ENCODE measurements around the gene THOC6.

Gene THOC6

GRCh38 chr16:2979669-2980226 is 44.1 kb upstream of the THOC6 start (continued):
- TF ChIP-seq ZNF777 (tag by site-specific recombination; IDR thresholded peaks at IDR 0.05; ENCODE audit: borderline replicate concordance) (peak; percentile 36; the same call in 1 of the 2 replicates), MZF1 (tag by site-specific recombination; IDR thresholded peaks at IDR 0.05; ENCODE audit: borderline replicate concordance) (no peak), BCL11B (tag by site-specific recombination; IDR thresholded peaks at IDR 0.05; ENCODE audit: low read depth) (peak; percentile 17; the same call in 1 of the 2 replicates), ZFHX2 (tag by site-specific recombination; conservative IDR thresholded peaks at IDR 0.05) (peak; percentile 75), ZBTB8A (tag by site-specific recombination; IDR thresholded peaks at IDR 0.05) (no peak), PRDM10 (tag by site-specific recombination; IDR thresholded peaks at IDR 0.05) (no peak), ZIC2 (tag by site-specific recombination; IDR thresholded peaks at IDR 0.05) (0 out of 2 replicates have a peak, but pooled peaks have one; percentile 4), ZNF776 (tag by site-specific recombination; IDR thresholded peaks at IDR 0.05; ENCODE audit: borderline replicate concordance) (no peak), ZNF112 (tag by site-specific recombination; IDR thresholded peaks at IDR 0.05) (no peak), SP2 (tag by site-specific recombination; IDR thresholded peaks at IDR 0.05) (peak; percentile 76), ZNF549 (tag by site-specific recombination; IDR thresholded peaks at IDR 0.05) (no peak), ZBTB7A (tag by site-specific recombination; IDR thresholded peaks at IDR 0.05; ENCODE audit: low read depth) (peak; percentile 68; the same call in 1 of the 2 replicates), ZFP37 (tag by site-specific recombination; IDR thresholded peaks at IDR 0.05) (peak; percentile 48; the same call in 1 of the 2 replicates), EGR2 (tag by site-specific recombination; IDR thresholded peaks at IDR 0.05; ENCODE audit: low read depth) (peak; percentile 52), ZNF2 (tag by site-specific recombination; IDR thresholded peaks at IDR 0.05) (0 out of 2 replicates have a peak, but pooled peaks have one; percentile 18), ZNF248 (tag by site-specific recombination; IDR thresholded peaks at IDR 0.05) (no peak), ZXDB (tag by site-specific recombination; IDR thresholded peaks at IDR 0.05) (peak; percentile 88), ZNF311 (tag by site-specific recombination; IDR thresholded peaks at IDR 0.05; ENCODE audit: borderline replicate concordance) (no peak), TSHZ1 (tag by site-specific recombination; IDR thresholded peaks at IDR 0.05; ENCODE audit: borderline replicate concordance) (no peak), ZNF341 (tag by site-specific recombination; IDR thresholded peaks at IDR 0.05; ENCODE audit: low read depth) (peak; percentile 74), ZNF121 (tag by site-specific recombination; IDR thresholded peaks at IDR 0.05) (no peak), ZNF16 (tag by site-specific recombination; IDR thresholded peaks at IDR 0.05; ENCODE audit: low read depth) (no peak), PRDM1 (tag by site-specific recombination; IDR thresholded peaks at IDR 0.05) (no peak), ZNF639 (tag by site-specific recombination; IDR thresholded peaks at IDR 0.05) (no peak)

Measured in HEK293 (cell line).